Endothelial cell of umbilical vein (primary cell): ENCODE results near the gene CACNA1F. TPM values are rescaled to one million over a fixed set of nuclear protein-coding genes. Genes with fewer than 3 reads are reported as not detected.

Experiments
- BruUV-seq: library from RNA; stranded (reverse); fragments of 400-500 nt; replicated peaks from 2 replicates; lab custom pipeline; 2021; lab: Mats Ljungman, UMichigan
- CTCF ChIA-PET: fragments of 300-600, 350-600 bp; sonication (Branson Sonifier 250); formaldehyde crosslinking; loops from one replicate; lab custom pipeline; 2021; ENCODE audit warnings: antibody characterized with exemption, inconsistent platforms; lab: Charles Lee
- POLR2A ChIA-PET: fragments of 300-600, 350-600 bp; sonication (Branson Sonifier 250); formaldehyde crosslinking; loops from one replicate; lab custom pipeline; 2021; ENCODE audit warnings: antibody characterized with exemption, inconsistent platforms; lab: Charles Lee
- DNase-seq: peaks from one replicate; pipeline ENCODE4 v3.0.0-alpha.2; 2011; ENCODE audit warnings: low read depth, low spot score
- FAIRE-seq: peaks from 2 replicates; lab custom pipeline; 2011; peaks lifted over from hg19 to GRCh38; lab: Jason Lieb, UNC
- H2AFZ ChIP-seq: 2 replicates; pipeline ENCODE4 v1.6.0; 2012; ENCODE audit warnings: low read depth, low read length, control low read depth, inconsistent platforms
- H3K27ac ChIP-seq: 2 replicates; pipeline ENCODE4 v1.5.1; 2011; ENCODE audit warnings: low read depth, mild to moderate bottlenecking, control low read depth, low read length, moderate library complexity; ENCODE audit not compliant: insufficient read depth
- H3K27me3 ChIP-seq, 2 experiments: 2 replicates each; pipeline versions ENCODE4 v1.6.0 to v1.6.1; 2011; ENCODE audit warnings: low read length in 2 of 2, mixed read lengths in 1 of 2; ENCODE audit not compliant: control insufficient read depth in 2 of 2, insufficient read depth in 2 of 2
- H3K36me3 ChIP-seq, 2 experiments: 2 replicates in 1 of 2; 3 replicates in 1 of 2; pipeline ENCODE4 v1.5.1; 2011; ENCODE audit warnings: low read length in 2 of 2, mild to moderate bottlenecking in 1 of 2, moderate library complexity in 1 of 2; ENCODE audit not compliant: control insufficient read depth in 2 of 2, insufficient read depth in 2 of 2; ENCODE audit errors: extremely low read depth in 1 of 2
- H3K4me1 ChIP-seq: 3 replicates; pipeline ENCODE4 v1.5.1; 2011; ENCODE audit warnings: mild to moderate bottlenecking, low read length; ENCODE audit not compliant: control insufficient read depth, insufficient read depth; ENCODE audit errors: extremely low read depth
- H3K4me2 ChIP-seq: 2 replicates; pipeline ENCODE4 v1.6.1; 2011; ENCODE audit warnings: low read length, control low read depth, mixed read lengths; ENCODE audit not compliant: insufficient read depth
- H3K4me3 ChIP-seq, 3 experiments: fragments of 200-600 bp in 1 of 3; sonication (generic), shearing (Covaris generic) in 1 of 3; replicated peaks in 1 of 3; 2 replicates each; pipeline ENCODE4 v1.5.1; 2011 to 2016; ENCODE audit warnings: control low read depth in 3 of 3, low read length in 3 of 3, mild to moderate bottlenecking in 2 of 3, inconsistent platforms in 1 of 3, low read depth in 1 of 3, moderate library complexity in 1 of 3; ENCODE audit not compliant: insufficient read depth in 1 of 3
- H3K79me2 ChIP-seq: 2 replicates; pipeline ENCODE4 v1.6.0; 2012; ENCODE audit warnings: low read length, inconsistent platforms; ENCODE audit not compliant: control insufficient read depth, insufficient read depth
- H3K9ac ChIP-seq: replicated peaks from 2 replicates; pipeline ENCODE3; 2011; ENCODE audit warnings: low read length, control low read depth; ENCODE audit not compliant: insufficient read depth; ENCODE audit errors: extremely low read depth
- H3K9me1 ChIP-seq: replicated peaks from 3 replicates; pipeline ENCODE4 v1.6.0; 2011; ENCODE audit warnings: mild to moderate bottlenecking, low read length; ENCODE audit not compliant: control insufficient read depth, insufficient read depth; ENCODE audit errors: extremely low read depth
- H3K9me3 ChIP-seq: replicated peaks from 2 replicates; pipeline ENCODE4 v1.5.1; 2012; ENCODE audit warnings: low read length, inconsistent platforms; ENCODE audit not compliant: control insufficient read depth, insufficient read depth
- H4K20me1 ChIP-seq: replicated peaks from 2 replicates; pipeline ENCODE3; 2011; ENCODE audit warnings: mild to moderate bottlenecking, low read length; ENCODE audit not compliant: control insufficient read depth, insufficient read depth; ENCODE audit errors: extremely low read depth
- CTCF ChIP-seq, 2 donors: IDR thresholded peaks; 1 replicate in 1 of 2; 2 replicates in 1 of 2; pipeline ENCODE4 v1.5.1; 2011; ENCODE audit warnings: low read length in 2 of 2, mild to moderate bottlenecking in 2 of 2, moderate library complexity in 2 of 2, control low read depth in 1 of 2, inconsistent platforms in 1 of 2, low read depth in 1 of 2; ENCODE audit not compliant: insufficient read depth in 1 of 2; ENCODE audit errors: extremely low read depth in 1 of 2
- EZH2 ChIP-seq: IDR thresholded peaks from 2 replicates; pipeline ENCODE4 v1.6.1; 2012; ENCODE audit warnings: borderline replicate concordance, low read depth, mild to moderate bottlenecking, moderate library complexity, low read length, inconsistent platforms; ENCODE audit not compliant: severe bottlenecking
- FOS ChIP-seq: IDR thresholded peaks from 2 replicates; pipeline ENCODE4 v1.6.1; 2011; ENCODE audit warnings: mild to moderate bottlenecking, low read length, moderate library complexity, borderline replicate concordance; ENCODE audit not compliant: insufficient read depth
- GATA2 ChIP-seq: IDR thresholded peaks from 2 replicates; pipeline ENCODE4 v1.7.0; 2011; ENCODE audit warnings: low read depth, mild to moderate bottlenecking, moderate library complexity, mixed read lengths, low read length; ENCODE audit not compliant: insufficient read length, insufficient read depth
- JUN ChIP-seq: IDR thresholded peaks from 2 replicates; pipeline ENCODE4 v1.6.1; 2011; ENCODE audit warnings: borderline replicate concordance, low read depth; ENCODE audit not compliant: insufficient read length, insufficient read depth
- MAX ChIP-seq: IDR thresholded peaks from 2 replicates; pipeline ENCODE4 v1.6.1; 2011; ENCODE audit not compliant: insufficient read depth, insufficient read length
- MYC ChIP-seq: IDR thresholded peaks from one replicate; pipeline ENCODE4 v1.6.1; 2011; ENCODE audit warnings: mild to moderate bottlenecking, low read depth, low read length
- POLR2A ChIP-seq: IDR thresholded peaks from 2 replicates; pipeline ENCODE4 v1.6.1; 2012; ENCODE audit warnings: low read depth, mild to moderate bottlenecking, control low read depth, low read length
- POLR2AphosphoS5 ChIP-seq: IDR thresholded peaks from 2 replicates; pipeline ENCODE4 v1.6.1; 2012; ENCODE audit warnings: low read depth, mild to moderate bottlenecking, control low read depth, low read length, moderate library complexity; ENCODE audit not compliant: insufficient read depth
- dilution Hi-C: fragments of 300-500 bp; cut with MboI; formaldehyde crosslinking; loops from one replicate; pipeline ENCODE4 v1.15.0; 2019; ENCODE audit warnings: low sequenced_read_pairs; ENCODE audit not compliant: extremely low pct_ligation_motif_present
- intact Hi-C: fragments of 100-400 bp; cut with micrococcal nuclease; formaldehyde crosslinking; loops from one replicate; pipeline ENCODE4 v1.10.0; 2022
- polyA plus RNA-seq, 4 experiments: library from polyadenylated mRNA; depleted of rRNA in 3 of 4; stranded (reverse) in 3 of 4; unstranded in 1 of 4; fragments of >200 nt; gene quantifications; 2 replicates each; pipeline versions ENCODE4 v1.2.1 to v1.2.3, GENCODE V29; 2011 to 2012; ENCODE audit warnings: missing spikeins in 1 of 4
- total RNA-seq: library from RNA; stranded (reverse); gene quantifications from 2 replicates; pipeline ENCODE4 v1.2.3, GENCODE V29; 2021

The CACNA1F gene
- total and polyA plus RNA-seq, 2 donors (not counting 3 experiments of a cell fraction or from before 2014, with no cell fraction given) = not detected

- H3K9ac ChIP-seq = no peak overlapping the region
- H3K79me2 ChIP-seq = peaks cover 4% of the 10 kb centered on the region
- H2AFZ ChIP-seq = no peak overlapping the region
- no peaks in the 10 kb centered on the region for H3K9me1 ChIP-seq
- dilution Hi-C loops = no loop called here
- no peaks in the 10 kb centered on the region for H4K20me1 ChIP-seq
- no peaks in the 10 kb centered on the region for H3K9me3 ChIP-seq
- BruUV-seq = no TSS peak
- H3K4me1 ChIP-seq = no peaks in the 10 kb centered on the region
- no peak overlapping the region for H3K27ac ChIP-seq
- no peak overlapping the region for H3K4me2 ChIP-seq
- intact Hi-C loops = loop anchor here (5.0 kb wide), 1 partner anchor 560 kb away; no protein-coding TSS in a partner anchor
- H3K36me3 ChIP-seq = no peaks in the 10 kb centered on the region
- POLR2A ChIA-PET = no interaction called here
- no peak for DNase-seq
- CTCF ChIA-PET = no interaction called here
- no peaks in the 10 kb centered on the region for H3K27me3 ChIP-seq
- peak; percentile 35 for FAIRE-seq
- no peak overlapping the region for H3K4me3 ChIP-seq
- no peak for TF ChIP-seq CTCF (IDR thresholded peaks at IDR 0.05; ENCODE audit: extremely low read depth in 1 of 2, insufficient read depth in 1 of 2, low read depth in 1 of 2, low read length in 2 of 2)
- TF ChIP-seq MYC = no peak
- TF ChIP-seq FOS = no peak
Observed at GRCh38 chrX:49276671-49277534, 43.8 kb upstream of the CACNA1F start.

- no TSS peak for BruUV-seq
Observed at GRCh38 chrX:49276207-49276606, 43.1 kb upstream of the CACNA1F start.

More at GRCh38 chrX:49276207-49276606, 43.1 kb upstream of the CACNA1F start:
- Histone ChIP-seq H2AFZ (no peak overlapping the region), H3K36me3 (no peaks in the 10 kb centered on the region), H3K4me1 (no peaks in the 10 kb centered on the region), H4K20me1 (no peaks in the 10 kb centered on the region), H3K9me1 (no peaks in the 10 kb centered on the region), H3K27ac (no peak overlapping the region), H3K4me3 (no peak overlapping the region), H3K9me3 (no peaks in the 10 kb centered on the region), H3K79me2 (peaks cover 8% of the 10 kb centered on the region), H3K4me2 (no peak overlapping the region), H3K9ac (no peak overlapping the region), H3K27me3 (no peaks in the 10 kb centered on the region)
- intact Hi-C loops (loop anchor here (5.0 kb wide), 1 partner anchor 561 kb away; no protein-coding TSS in a partner anchor), dilution Hi-C loops (no loop called here)
- DNase-seq (no peak), FAIRE-seq (no peak)
- CTCF ChIA-PET = no interaction called here
- POLR2A ChIA-PET = no interaction called here
- no peak for TF ChIP-seq FOS
- TF ChIP-seq POLR2AphosphoS5 = no peak
- no peak for TF ChIP-seq GATA2
- no peak for TF ChIP-seq JUN
- TF ChIP-seq MYC = no peak
- TF ChIP-seq EZH2 = no peak
- TF ChIP-seq POLR2A = no peak
- TF ChIP-seq CTCF (IDR thresholded peaks at IDR 0.05; ENCODE audit: extremely low read depth in 1 of 2, insufficient read depth in 1 of 2, low read depth in 1 of 2, low read length in 2 of 2) = no peak
- TF ChIP-seq MAX = no peak
